Ovary (tissue), 9 donors: Measurements from ENCODE around the gene TENM4. TPM values are rescaled to one million over a fixed set of nuclear protein-coding genes. Genes with fewer than 3 reads are reported as not detected.

ENCODE experiments used
- DNase-seq, 5 donors: peaks; one replicate each; pipeline ENCODE4 v3.0.0-alpha.2; 2019 to 2020
- H3K27ac ChIP-seq, 2 donors: fragments of 200-600 bp; one replicate each; pipeline versions ENCODE4 v1.5.1 to v1.8.0; 2019 to 2022
- H3K27me3 ChIP-seq: fragments of 200-600 bp; one replicate; pipeline ENCODE4 v1.8.0; 2022
- H3K36me3 ChIP-seq: fragments of 200-600 bp; sonication (generic); one replicate; pipeline ENCODE4 v1.5.1; 2019
- H3K4me1 ChIP-seq: one replicate; pipeline ENCODE4 v1.8.1; 2013; ENCODE audit warnings: mild to moderate bottlenecking, moderate library complexity; ENCODE audit not compliant: insufficient read depth
- H3K4me3 ChIP-seq: fragments of 200-600 bp; sonication (generic); one replicate; pipeline ENCODE4 v1.5.1; 2017
- H3K9me3 ChIP-seq, 2 donors: fragments of 200-600 bp in 1 of 2; sonication (generic) in 1 of 2; one replicate each; pipeline versions ENCODE4 v1.5.1 to v1.8.1; 2013 to 2019; ENCODE audit warnings: mild to moderate bottlenecking in 1 of 2, moderate library complexity in 1 of 2
- CTCF ChIP-seq, 3 donors: fragments of 450-650 bp in 2 of 3; fragments of 200-600 bp in 1 of 3; IDR thresholded peaks; one replicate each; pipeline versions ENCODE4 v1.5.1 to v1.8.0; 2016 to 2022; ENCODE audit warnings: antibody characterized with exemption in 3 of 3, mild to moderate bottlenecking in 1 of 3
- EP300 ChIP-seq: sonication (generic); formaldehyde crosslinking; IDR thresholded peaks from one replicate; pipeline ENCODE4 v1.6.1; 2017; ENCODE audit warnings: antibody characterized with exemption
- POLR2A ChIP-seq: fragments of 450-650 bp; IDR thresholded peaks from one replicate; pipeline ENCODE4 v1.6.1; 2017; ENCODE audit warnings: antibody characterized with exemption, mild to moderate bottlenecking, moderate library complexity
- WGBS, 3 donors: extraction: QIAGEN DNeasy Blood & Tissue Kit in 1 of 3; methylation state at CpG; one replicate each; pipeline versions ENCODE4 v1.1.5 to v1.1.7; 2013 to 2017; 5-methylcytosine and 5-hydroxymethylcytosine counted together
- intact Hi-C, 4 donors: fragments of 100-400 bp; cut with DNase I; formaldehyde crosslinking; loops; one replicate each; pipeline versions ENCODE4 v1.11.0 to v1.15.1; 2022 to 2023
- polyA plus RNA-seq, 2 donors: library from polyadenylated mRNA; stranded (reverse); fragments of 200-250 nt in 1 of 2; fragments of 350-450 nt in 1 of 2; fragmentation: Illumina TruSeq in 1 of 2; extraction: RNeasy Lipid Tissue Mini Kit (QIAGEN cat#74804) in 1 of 2; gene quantifications; one replicate each; pipeline ENCODE4 v1.2.3, GENCODE V29; 2013 to 2014
- total RNA-seq, 7 donors: library from RNA; depleted of rRNA in 2 of 7; stranded (reverse); fragments of >200 nt in 2 of 7; fragmentation: NEBNext Ultra II Directional in 3 of 7; extraction: Animal tissue kit (Norgen Biotek cat#: 25700) in 3 of 7; gene quantifications; one replicate each; pipeline versions ENCODE4 v1.1.0 to v1.2.4, GENCODE V29; 2016 to 2023
- donor health status: DM: no; HTN: no; CAD: no; lungs with moderate emphysema.
- donor health status: DM: no; HTN: no; CAD: no.
- donor health status: Bipolar disorder and iron deficiency.
- donor health status: DM: yes; HTN: yes; CAD: no.
- donor health status: DM: no; HTN: no; CAD: no.
- donor health status: DM: yes; HTN: yes; CAD: no.

Gene TENM4
- total and polyA plus RNA-seq, 9 donors, result 11.0 to 206 (median 107) TPM

- no peak overlapping the region for H3K4me3 ChIP-seq
- TF ChIP-seq EP300 (no peak), POLR2A (no peak), CTCF (IDR thresholded peaks at IDR 0.05) (no peak)
- H3K27ac ChIP-seq, result no peak overlapping the region
- no peaks in the 10 kb centered on the region for H3K9me3 ChIP-seq
- H3K36me3 ChIP-seq, result no peaks in the 10 kb centered on the region
- 96 to 98% (median 96%) methylated on average over 6 of the region's 6 CpGs for WGBS, 3 donors
- peaks cover 7% of the 10 kb centered on the region for H3K4me1 ChIP-seq
- H3K27me3 ChIP-seq, result no peaks in the 10 kb centered on the region
- intact Hi-C loops, result no loop called here
- DNase-seq, result no peak
These were observed 625.0 kb downstream of the TENM4 start for GRCh38 chr11:78815831-78816230.

GRCh38 chr11:78812513-78813293, 628.1 kb downstream of the TENM4 start:
- no peaks in the 10 kb centered on the region for H3K27me3 ChIP-seq
- no peak for DNase-seq
- no peaks in the 10 kb centered on the region for H3K9me3 ChIP-seq
- intact Hi-C loops, result no loop called here
- H3K4me3 ChIP-seq, result no peak overlapping the region
- H3K36me3 ChIP-seq, result no peaks in the 10 kb centered on the region
- H3K4me1 ChIP-seq, result peaks cover 14% of the 10 kb centered on the region
- H3K27ac ChIP-seq, result peak overlapping the region in 1 of 2 donors; percentile 86
- 88 to 92% (median 91%) methylated on average over 6 of the region's 6 CpGs for WGBS, 3 donors
- TF ChIP-seq CTCF (IDR thresholded peaks at IDR 0.05), result no peak
- no peak for TF ChIP-seq POLR2A
- TF ChIP-seq EP300, result no peak

- H3K36me3 ChIP-seq, result no peaks in the 10 kb centered on the region
- H3K27me3 ChIP-seq, result no peaks in the 10 kb centered on the region
- H3K4me1 ChIP-seq, result peaks cover 16% of the 10 kb centered on the region
- intact Hi-C loops, result no loop called here
- no peak for TF ChIP-seq EP300
- no peak for TF ChIP-seq CTCF (IDR thresholded peaks at IDR 0.05)
- TF ChIP-seq POLR2A, result no peak
- H3K4me3 ChIP-seq, result no peak overlapping the region
- peak in 3 of 5 donors; percentile 38 to 54 (median 52) for DNase-seq
- H3K9me3 ChIP-seq, result no peaks in the 10 kb centered on the region
- WGBS, 3 donors, result 30 to 40% (median 32%) methylated on average over 7 of the region's 7 CpGs
- H3K27ac ChIP-seq, result peak overlapping the region; percentile 42 to 86
These were observed 630.2 kb downstream of the TENM4 start for GRCh38 chr11:78810559-78811009.

- H3K27ac ChIP-seq, result peak overlapping the region; percentile 42 to 86
- H3K36me3 ChIP-seq, result no peaks in the 10 kb centered on the region
- H3K4me3 ChIP-seq, result no peak overlapping the region
- peak in 4 of 5 donors; percentile 30 to 53 (median 46) for DNase-seq
- no peaks in the 10 kb centered on the region for H3K27me3 ChIP-seq
- H3K9me3 ChIP-seq, result no peaks in the 10 kb centered on the region
- no peak for TF ChIP-seq EP300
- no peak for TF ChIP-seq POLR2A
- TF ChIP-seq CTCF (IDR thresholded peaks at IDR 0.05), result no peak
- intact Hi-C loops, result loop anchor here in 1 of 4 donors (10.0 kb wide), 1 partner anchor 285 kb away; no protein-coding TSS in a partner anchor
- peaks cover 16% of the 10 kb centered on the region for H3K4me1 ChIP-seq
- WGBS, 3 donors, result 5 to 18% (median 8%) methylated on average over 7 of the region's 7 CpGs
These were observed 630.8 kb downstream of the TENM4 start for GRCh38 chr11:78809931-78810541.
